Nephron progenitor cell (in vitro differentiated cells): ENCODE data around the gene LIPN.

Experiments used
- DNase-seq: peaks from one replicate; pipeline ENCODE4 v3.0.0; 2021
- H3K27ac Mint-ChIP-seq: 2 replicates; pipeline ENCODE4 v1.8.0; 2021; ENCODE audit warnings: mild to moderate bottlenecking, moderate library complexity, mixed read lengths
- H3K27me3 Mint-ChIP-seq: 2 replicates; pipeline ENCODE4 v1.8.0; 2021; ENCODE audit warnings: mild to moderate bottlenecking, low read depth, mixed read lengths; ENCODE audit not compliant: poor library complexity
- H3K36me3 Mint-ChIP-seq: 2 replicates; pipeline ENCODE4 v1.8.0; 2021; ENCODE audit warnings: low read depth, mixed read lengths
- H3K4me1 Mint-ChIP-seq: 2 replicates; pipeline ENCODE4 v1.8.0; 2021; ENCODE audit warnings: mixed read lengths
- H3K4me3 Mint-ChIP-seq: 2 replicates; pipeline ENCODE4 v1.8.0; 2021; ENCODE audit warnings: mild to moderate bottlenecking, moderate library complexity, mixed read lengths
- H3K9me3 Mint-ChIP-seq: 2 replicates; pipeline ENCODE4 v1.8.0; 2021; ENCODE audit warnings: mild to moderate bottlenecking, moderate library complexity, mixed read lengths
- TF ChIP-seq, protein P1 (sequence below): fragments of 200-600 bp; sonication (generic); IDR thresholded peaks from 2 replicates; pipeline ENCODE4 v1.5.0; 2021; ENCODE audit warnings: antibody characterized with exemption

LIPN gene, protein sequence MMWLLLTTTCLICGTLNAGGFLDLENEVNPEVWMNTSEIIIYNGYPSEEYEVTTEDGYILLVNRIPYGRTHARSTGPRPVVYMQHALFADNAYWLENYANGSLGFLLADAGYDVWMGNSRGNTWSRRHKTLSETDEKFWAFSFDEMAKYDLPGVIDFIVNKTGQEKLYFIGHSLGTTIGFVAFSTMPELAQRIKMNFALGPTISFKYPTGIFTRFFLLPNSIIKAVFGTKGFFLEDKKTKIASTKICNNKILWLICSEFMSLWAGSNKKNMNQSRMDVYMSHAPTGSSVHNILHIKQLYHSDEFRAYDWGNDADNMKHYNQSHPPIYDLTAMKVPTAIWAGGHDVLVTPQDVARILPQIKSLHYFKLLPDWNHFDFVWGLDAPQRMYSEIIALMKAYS

DNA sequence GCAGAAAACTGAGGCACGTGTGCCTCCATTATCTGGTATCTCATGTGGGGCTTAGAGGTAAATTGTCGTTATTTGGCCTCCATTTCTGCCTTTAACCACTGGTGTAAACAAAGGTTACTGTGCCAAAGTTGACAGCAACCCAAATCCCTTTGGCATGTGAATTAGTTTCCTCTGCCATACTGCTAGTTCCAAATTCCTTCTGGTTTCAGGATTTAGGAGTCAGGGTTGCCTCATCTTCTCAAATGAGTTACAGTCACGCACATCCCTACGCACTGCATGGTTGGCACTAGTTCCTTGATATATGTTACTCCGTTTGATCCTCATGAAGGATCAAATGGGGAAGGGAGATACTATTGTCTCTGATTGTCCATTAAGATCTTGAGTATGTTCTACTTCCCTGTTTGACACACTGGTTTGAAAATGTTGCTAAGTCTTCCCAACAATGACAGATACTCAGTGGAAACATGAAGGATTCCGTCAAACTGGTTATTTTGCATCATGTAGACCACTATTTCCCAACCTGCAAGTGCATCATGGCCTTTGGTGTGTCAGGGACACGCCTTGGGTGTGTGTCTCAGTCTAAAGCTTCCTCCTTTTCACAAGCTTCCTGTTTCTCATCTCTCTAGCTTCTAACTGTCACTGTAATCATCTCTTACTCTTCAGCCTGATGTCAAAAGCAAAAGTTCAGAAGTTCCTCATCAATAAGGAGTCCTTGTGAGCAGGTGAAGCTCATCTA, at the start of gene LIPN:
Gene LIPN (plus strand): TSS at position 655 of the 736 bp plus-strand sequence. CDS start 1,386 bp downstream, outside the sequence.
- Mint-ChIP-seq H3K27me3 (no peaks in the 10 kb centered on the region), H3K27ac (no peak within 1 kb of the TSS), H3K9me3 (no peaks in the 10 kb centered on the region), H3K36me3 (no peaks in the 10 kb centered on the region), H3K4me3 (no peak within 1 kb of the TSS), H3K4me1 (peaks cover 19% of the 10 kb centered on the region)
- TF ChIP-seq, protein P1, sequence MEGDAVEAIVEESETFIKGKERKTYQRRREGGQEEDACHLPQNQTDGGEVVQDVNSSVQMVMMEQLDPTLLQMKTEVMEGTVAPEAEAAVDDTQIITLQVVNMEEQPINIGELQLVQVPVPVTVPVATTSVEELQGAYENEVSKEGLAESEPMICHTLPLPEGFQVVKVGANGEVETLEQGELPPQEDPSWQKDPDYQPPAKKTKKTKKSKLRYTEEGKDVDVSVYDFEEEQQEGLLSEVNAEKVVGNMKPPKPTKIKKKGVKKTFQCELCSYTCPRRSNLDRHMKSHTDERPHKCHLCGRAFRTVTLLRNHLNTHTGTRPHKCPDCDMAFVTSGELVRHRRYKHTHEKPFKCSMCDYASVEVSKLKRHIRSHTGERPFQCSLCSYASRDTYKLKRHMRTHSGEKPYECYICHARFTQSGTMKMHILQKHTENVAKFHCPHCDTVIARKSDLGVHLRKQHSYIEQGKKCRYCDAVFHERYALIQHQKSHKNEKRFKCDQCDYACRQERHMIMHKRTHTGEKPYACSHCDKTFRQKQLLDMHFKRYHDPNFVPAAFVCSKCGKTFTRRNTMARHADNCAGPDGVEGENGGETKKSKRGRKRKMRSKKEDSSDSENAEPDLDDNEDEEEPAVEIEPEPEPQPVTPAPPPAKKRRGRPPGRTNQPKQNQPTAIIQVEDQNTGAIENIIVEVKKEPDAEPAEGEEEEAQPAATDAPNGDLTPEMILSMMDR, result no peak
- no peak for DNase-seq

DNA sequence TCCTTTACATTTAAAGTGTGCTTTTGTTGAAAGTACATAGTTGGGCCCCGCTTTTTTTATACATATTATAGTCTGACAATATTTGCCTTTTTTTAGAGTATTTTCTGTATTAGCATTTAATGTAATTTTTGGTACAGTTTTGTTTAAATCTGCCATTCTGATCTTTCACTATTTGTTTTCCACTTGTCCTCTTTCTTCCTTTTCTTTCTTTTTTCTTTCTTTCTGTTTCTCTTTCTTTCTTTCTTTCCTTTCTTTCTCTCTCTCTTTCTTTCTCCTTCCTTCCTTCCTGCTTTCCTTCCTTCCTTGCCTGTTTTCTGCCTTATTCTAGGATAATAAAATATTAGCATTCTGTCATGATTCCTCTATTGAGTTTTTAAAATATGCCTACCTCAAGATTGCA, 44.3 kb upstream of the LIPN start:
- TF ChIP-seq, protein P1, result no peak
- H3K27ac Mint-ChIP-seq, result no peak overlapping the region
- no peaks in the 10 kb centered on the region for H3K36me3 Mint-ChIP-seq
- H3K4me1 Mint-ChIP-seq, result no peaks in the 10 kb centered on the region
- H3K27me3 Mint-ChIP-seq, result no peaks in the 10 kb centered on the region
- no peaks in the 10 kb centered on the region for H3K9me3 Mint-ChIP-seq
- no peak for DNase-seq
- no peak overlapping the region for H3K4me3 Mint-ChIP-seq

DNA sequence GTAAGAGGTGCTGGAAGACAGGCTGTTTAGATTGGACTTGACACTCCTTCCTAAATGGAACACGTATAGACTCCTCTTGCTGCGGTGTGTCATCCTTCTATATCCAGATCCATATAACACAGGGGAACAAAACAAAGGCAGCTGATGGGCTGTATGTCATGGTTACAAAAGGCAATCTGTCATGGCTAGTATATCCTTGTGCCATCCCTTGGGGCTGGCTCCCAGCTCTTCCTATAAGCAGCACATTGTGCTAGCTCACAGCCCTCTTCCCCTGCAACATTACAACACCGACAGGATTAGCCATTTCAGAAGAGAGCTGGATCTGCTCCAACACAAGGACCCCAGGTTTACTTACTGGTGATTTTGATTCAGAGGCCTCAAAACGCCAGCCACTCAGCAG, 38.4 kb upstream of the LIPN start:
- Mint-ChIP-seq H3K4me1 (peaks cover 6% of the 10 kb centered on the region), H3K27me3 (no peaks in the 10 kb centered on the region), H3K27ac (no peak overlapping the region), H3K9me3 (no peaks in the 10 kb centered on the region), H3K4me3 (no peak overlapping the region), H3K36me3 (no peaks in the 10 kb centered on the region)
- DNase-seq, result no peak
- TF ChIP-seq, protein P1, result no peak

DNA sequence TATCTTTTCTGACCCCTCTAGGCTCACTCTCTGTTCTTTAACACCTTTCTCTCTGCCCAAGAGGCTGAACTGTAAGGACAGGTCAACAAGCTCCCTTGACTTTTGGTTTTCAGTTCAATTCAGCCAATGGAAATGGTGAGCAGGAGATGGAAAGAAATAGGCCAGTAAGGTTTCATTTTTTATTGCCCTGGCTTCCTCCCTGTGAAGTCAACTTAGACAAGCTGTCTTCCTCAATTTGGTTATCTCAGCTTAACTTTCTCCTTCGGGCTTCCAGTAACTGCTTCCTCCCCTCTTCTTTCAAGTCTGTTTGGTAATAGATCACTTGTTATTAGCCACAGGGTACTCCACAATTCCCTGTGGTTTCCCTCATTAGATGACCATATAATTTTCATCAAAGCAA, 34.0 kb upstream of the LIPN start:
- no peaks in the 10 kb centered on the region for H3K36me3 Mint-ChIP-seq
- peaks cover 4% of the 10 kb centered on the region for H3K27me3 Mint-ChIP-seq
- no peak for DNase-seq
- TF ChIP-seq, protein P1, result no peak
- no peaks in the 10 kb centered on the region for H3K9me3 Mint-ChIP-seq
- no peak overlapping the region for H3K4me3 Mint-ChIP-seq
- peaks cover 13% of the 10 kb centered on the region for H3K4me1 Mint-ChIP-seq
- no peak overlapping the region for H3K27ac Mint-ChIP-seq

DNA sequence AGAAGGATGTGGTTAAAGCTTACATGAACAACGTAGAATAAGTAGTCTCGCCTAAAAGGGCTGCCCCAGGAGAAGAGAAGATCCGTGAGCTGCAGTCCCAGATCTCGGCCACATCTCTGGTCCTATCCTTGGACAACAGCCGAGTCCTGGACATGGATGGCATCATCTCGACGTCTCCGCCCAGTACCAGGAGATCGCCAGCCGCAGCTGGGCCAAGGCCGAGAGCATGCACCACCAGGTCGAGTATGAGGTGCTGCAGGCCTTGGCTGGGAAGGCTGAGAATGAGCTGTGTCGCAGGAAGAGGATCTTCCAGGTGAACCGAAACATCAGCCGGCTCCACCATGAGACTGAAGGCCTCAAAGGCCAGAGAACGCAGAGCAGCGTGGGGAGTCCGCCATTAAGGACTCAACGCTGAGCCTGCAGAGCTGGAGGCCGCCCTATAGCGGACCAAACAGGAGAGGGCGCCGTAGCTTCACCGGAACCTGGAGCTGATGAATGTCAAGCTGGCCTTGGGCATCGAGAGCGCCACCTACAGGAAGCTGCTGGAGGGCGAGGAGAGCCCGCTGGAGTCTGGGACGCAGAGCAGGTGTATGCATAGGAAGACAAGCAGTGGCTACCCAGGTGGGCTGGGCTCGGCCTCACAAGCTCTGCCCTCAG, 31.6 kb upstream of the LIPN start:
- no peaks in the 10 kb centered on the region for H3K9me3 Mint-ChIP-seq
- H3K4me3 Mint-ChIP-seq, result no peak overlapping the region
- H3K27ac Mint-ChIP-seq, result no peak overlapping the region
- peaks cover 18% of the 10 kb centered on the region for H3K4me1 Mint-ChIP-seq
- peak; percentile 29 for DNase-seq
- peaks cover 4% of the 10 kb centered on the region for H3K27me3 Mint-ChIP-seq
- H3K36me3 Mint-ChIP-seq, result no peaks in the 10 kb centered on the region
- TF ChIP-seq, protein P1, result peak; percentile 31
